ENCODE measurements around the gene SLC35A4.

DNA sequence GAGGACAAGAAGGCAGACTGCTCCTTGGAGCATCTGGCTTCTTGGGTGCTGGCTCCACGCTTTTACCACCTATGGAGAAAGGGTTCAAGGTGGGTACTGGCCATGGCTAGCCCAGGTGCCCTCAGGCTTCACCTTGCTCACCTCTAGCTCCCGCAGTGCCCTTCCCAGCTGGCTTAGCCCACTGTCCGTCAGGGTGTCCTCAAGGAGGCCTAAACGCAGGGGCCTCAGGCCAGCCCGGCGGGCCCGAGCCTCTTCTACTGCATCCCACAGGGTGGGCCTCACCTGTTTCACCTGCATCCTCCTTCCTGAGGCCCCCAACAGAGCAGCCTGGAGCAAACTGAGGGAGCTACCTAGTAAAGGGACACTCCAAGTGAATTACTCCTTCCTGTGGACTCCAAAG is 9.1 kb downstream of the SLC35A4 start:
- TF ChIP-seq, protein P1, sequence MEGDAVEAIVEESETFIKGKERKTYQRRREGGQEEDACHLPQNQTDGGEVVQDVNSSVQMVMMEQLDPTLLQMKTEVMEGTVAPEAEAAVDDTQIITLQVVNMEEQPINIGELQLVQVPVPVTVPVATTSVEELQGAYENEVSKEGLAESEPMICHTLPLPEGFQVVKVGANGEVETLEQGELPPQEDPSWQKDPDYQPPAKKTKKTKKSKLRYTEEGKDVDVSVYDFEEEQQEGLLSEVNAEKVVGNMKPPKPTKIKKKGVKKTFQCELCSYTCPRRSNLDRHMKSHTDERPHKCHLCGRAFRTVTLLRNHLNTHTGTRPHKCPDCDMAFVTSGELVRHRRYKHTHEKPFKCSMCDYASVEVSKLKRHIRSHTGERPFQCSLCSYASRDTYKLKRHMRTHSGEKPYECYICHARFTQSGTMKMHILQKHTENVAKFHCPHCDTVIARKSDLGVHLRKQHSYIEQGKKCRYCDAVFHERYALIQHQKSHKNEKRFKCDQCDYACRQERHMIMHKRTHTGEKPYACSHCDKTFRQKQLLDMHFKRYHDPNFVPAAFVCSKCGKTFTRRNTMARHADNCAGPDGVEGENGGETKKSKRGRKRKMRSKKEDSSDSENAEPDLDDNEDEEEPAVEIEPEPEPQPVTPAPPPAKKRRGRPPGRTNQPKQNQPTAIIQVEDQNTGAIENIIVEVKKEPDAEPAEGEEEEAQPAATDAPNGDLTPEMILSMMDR (IDR thresholded peaks at IDR 0.05) = no peak
- TF ChIP-seq EZH2 (IDR thresholded peaks at IDR 0.05) (no peak), EZH2phosphoT487 (IDR thresholded peaks at IDR 0.05) (no peak)

All from neural progenitor cell (in vitro differentiated cells).